GM18861 (cell line): Measurements from ENCODE around the gene SETD3.

ENCODE experiments used
- ATAC-seq: cut with Tn5 transposase; IDR thresholded peaks from one replicate; pipeline ENCODE4 v1.9.1; 2021; ENCODE audit not compliant: unreplicated experiment

SETD3 gene

GRCh38 chr14:99479906-99480869, at the start of gene SETD3:
Gene SETD3, minus strand, starts transcription at chr14:99480859. Its CDS starts 15,054 bp downstream, at chr14:99465805.
- no peak for ATAC-seq

GRCh38 chr14:99529899-99530298, 49.2 kb upstream of the SETD3 start:
- ATAC-seq, result no peak

GRCh38 chr14:99527427-99528076, 46.9 kb upstream of the SETD3 start:
- no peak for ATAC-seq

- ATAC-seq, result no peak
Measured at GRCh38 chr14:99527026-99527425, 46.4 kb upstream of the SETD3 start.

GRCh38 chr14:99525699-99526080, 45.0 kb upstream of the SETD3 start:
- ATAC-seq, result no peak

GRCh38 chr14:99524804-99525698, 44.4 kb upstream of the SETD3 start:
- ATAC-seq, result no peak

- no peak for ATAC-seq
Measured at GRCh38 chr14:99524091-99524661, 43.5 kb upstream of the SETD3 start.

GRCh38 chr14:99523704-99524055, 43.0 kb upstream of the SETD3 start:
- no peak for ATAC-seq

GRCh38 chr14:99522934-99523703, 42.5 kb upstream of the SETD3 start:
- ATAC-seq, result no peak

- ATAC-seq, result no peak
Measured at GRCh38 chr14:99522457-99522891, 41.8 kb upstream of the SETD3 start.

GRCh38 chr14:99522025-99522401, 41.4 kb upstream of the SETD3 start:
- ATAC-seq, result no peak

- ATAC-seq, result no peak
Measured at GRCh38 chr14:99521176-99522024, 40.7 kb upstream of the SETD3 start.

- ATAC-seq, result no peak
Measured at GRCh38 chr14:99520571-99521081, 40.0 kb upstream of the SETD3 start.

GRCh38 chr14:99519931-99520421, 39.3 kb upstream of the SETD3 start:
- ATAC-seq, result no peak

GRCh38 chr14:99519347-99519881, 38.8 kb upstream of the SETD3 start:
- ATAC-seq, result no peak

GRCh38 chr14:99518441-99519346, 38.0 kb upstream of the SETD3 start:
- ATAC-seq, result no peak

- no peak for ATAC-seq
Measured at GRCh38 chr14:99517643-99518381, 37.2 kb upstream of the SETD3 start.
